HCT116 (cell line): ENCODE results near the gene GRIPAP1.

ENCODE experiments used
- CTCF ChIP-seq, 3 experiments: fragments of 200-600 bp in 1 of 3; sonication (generic) in 1 of 3; IDR thresholded peaks in 2 of 3; conservative IDR thresholded peaks in 1 of 3; 2 replicates each; pipeline ENCODE4 v1.5.1; 2012 to 2017; ENCODE audit warnings: low read depth in 2 of 3, low read length in 2 of 3, antibody characterized with exemption in 1 of 3, borderline replicate concordance in 1 of 3, control low read depth in 1 of 3, mild to moderate bottlenecking in 1 of 3, mixed read lengths in 1 of 3, mixed run types in 1 of 3, moderate library complexity in 1 of 3; ENCODE audit not compliant: insufficient read depth in 1 of 3
- EGR1 ChIP-seq: IDR thresholded peaks from 2 replicates; pipeline ENCODE4 v1.6.1; 2012; ENCODE audit warnings: low read depth
- EZH2 ChIP-seq: fragments of 200-600 bp; sonication (generic); IDR thresholded peaks from 2 replicates; pipeline ENCODE4 v1.6.1; 2017; ENCODE audit warnings: antibody characterized with exemption, mixed run types
- POLR2A ChIP-seq: IDR thresholded peaks from 2 replicates; pipeline ENCODE4 v1.7.0; 2011; ENCODE audit warnings: borderline replicate concordance; ENCODE audit not compliant: insufficient read depth, insufficient read length; ENCODE audit errors: extremely low read depth
- POLR2AphosphoS5 ChIP-seq: IDR thresholded peaks from 2 replicates; pipeline ENCODE4 v1.6.1; 2011; ENCODE audit warnings: mild to moderate bottlenecking, low read depth, low read length, moderate library complexity
- RAD21 ChIP-seq: IDR thresholded peaks from 2 replicates; pipeline ENCODE4 v1.6.1; 2012; ENCODE audit warnings: low read depth, mild to moderate bottlenecking
- SP1 ChIP-seq: IDR thresholded peaks from 2 replicates; pipeline ENCODE4 v1.6.1; 2012; ENCODE audit warnings: low read depth
- ZBTB33 ChIP-seq: IDR thresholded peaks from 2 replicates; pipeline ENCODE4 v1.6.1; 2011; ENCODE audit warnings: mild to moderate bottlenecking, low read length, moderate library complexity; ENCODE audit not compliant: insufficient replicate concordance; ENCODE audit errors: extremely low read depth
- TF ChIP-seq, protein P1 (sequence below): IDR thresholded peaks from 2 replicates; pipeline ENCODE4 v1.6.1; 2012
- TF ChIP-seq, protein P2 (sequence below): IDR thresholded peaks from 2 replicates; pipeline ENCODE4 v1.6.1; 2012; ENCODE audit warnings: low read depth

GRCh38 chrX:48974033-48974432 lies 28.0 kb downstream of the GRIPAP1 start:
- TF ChIP-seq POLR2AphosphoS5 (no peak), CTCF (IDR thresholded peaks at IDR 0.05 in 2 of 3, conservative IDR thresholded peaks at IDR 0.05 in 1 of 3; ENCODE audit: borderline replicate concordance in 1 of 3, insufficient read depth in 1 of 3, low read depth in 2 of 3, low read length in 2 of 3) (no peak), EGR1 (no peak), POLR2A (no peak), RAD21 (no peak), EZH2 (no peak), SP1 (no peak), ZBTB33 (no peak)
- TF ChIP-seq, protein P1, sequence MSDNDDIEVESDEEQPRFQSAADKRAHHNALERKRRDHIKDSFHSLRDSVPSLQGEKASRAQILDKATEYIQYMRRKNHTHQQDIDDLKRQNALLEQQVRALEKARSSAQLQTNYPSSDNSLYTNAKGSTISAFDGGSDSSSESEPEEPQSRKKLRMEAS: no peak
- TF ChIP-seq, protein P2, sequence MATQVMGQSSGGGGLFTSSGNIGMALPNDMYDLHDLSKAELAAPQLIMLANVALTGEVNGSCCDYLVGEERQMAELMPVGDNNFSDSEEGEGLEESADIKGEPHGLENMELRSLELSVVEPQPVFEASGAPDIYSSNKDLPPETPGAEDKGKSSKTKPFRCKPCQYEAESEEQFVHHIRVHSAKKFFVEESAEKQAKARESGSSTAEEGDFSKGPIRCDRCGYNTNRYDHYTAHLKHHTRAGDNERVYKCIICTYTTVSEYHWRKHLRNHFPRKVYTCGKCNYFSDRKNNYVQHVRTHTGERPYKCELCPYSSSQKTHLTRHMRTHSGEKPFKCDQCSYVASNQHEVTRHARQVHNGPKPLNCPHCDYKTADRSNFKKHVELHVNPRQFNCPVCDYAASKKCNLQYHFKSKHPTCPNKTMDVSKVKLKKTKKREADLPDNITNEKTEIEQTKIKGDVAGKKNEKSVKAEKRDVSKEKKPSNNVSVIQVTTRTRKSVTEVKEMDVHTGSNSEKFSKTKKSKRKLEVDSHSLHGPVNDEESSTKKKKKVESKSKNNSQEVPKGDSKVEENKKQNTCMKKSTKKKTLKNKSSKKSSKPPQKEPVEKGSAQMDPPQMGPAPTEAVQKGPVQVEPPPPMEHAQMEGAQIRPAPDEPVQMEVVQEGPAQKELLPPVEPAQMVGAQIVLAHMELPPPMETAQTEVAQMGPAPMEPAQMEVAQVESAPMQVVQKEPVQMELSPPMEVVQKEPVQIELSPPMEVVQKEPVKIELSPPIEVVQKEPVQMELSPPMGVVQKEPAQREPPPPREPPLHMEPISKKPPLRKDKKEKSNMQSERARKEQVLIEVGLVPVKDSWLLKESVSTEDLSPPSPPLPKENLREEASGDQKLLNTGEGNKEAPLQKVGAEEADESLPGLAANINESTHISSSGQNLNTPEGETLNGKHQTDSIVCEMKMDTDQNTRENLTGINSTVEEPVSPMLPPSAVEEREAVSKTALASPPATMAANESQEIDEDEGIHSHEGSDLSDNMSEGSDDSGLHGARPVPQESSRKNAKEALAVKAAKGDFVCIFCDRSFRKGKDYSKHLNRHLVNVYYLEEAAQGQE: no peak
